ENCODE data around the gene CSTA. TPM values are rescaled to one million over a fixed set of nuclear protein-coding genes. Genes with fewer than 3 reads are reported as not detected.
A peak's percentile ranks its signal among the peaks of the same experiment; 100 is the strongest.

Gene CSTA
- total and polyA plus RNA-seq, 3 donors from 2014 or later = 1.2 to 2.8 TPM; not detected in 1

DNA sequence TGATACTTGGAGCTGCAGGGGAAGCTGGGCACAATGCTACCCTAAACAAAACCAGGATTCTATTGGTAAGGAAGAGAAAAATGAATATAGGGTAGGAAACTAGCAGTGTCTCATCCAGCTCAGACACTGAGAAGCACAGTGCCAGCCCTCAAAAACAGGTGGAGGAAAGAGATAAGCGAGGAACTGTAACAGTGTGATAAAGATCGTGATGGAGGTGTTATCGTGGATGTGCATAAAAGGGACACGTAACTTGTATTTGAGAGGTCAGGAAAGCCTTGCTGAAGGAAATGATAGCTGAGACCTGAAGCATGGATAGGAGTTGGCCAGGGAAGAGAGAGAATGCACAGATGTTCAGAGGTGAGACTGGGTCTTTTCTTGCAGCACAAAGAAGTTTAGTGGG lies 30.6 kb downstream of the CSTA start:
- WGBS, 2 donors = 62 to 67% methylated on average over 4 of the region's 4 CpGs
- no peaks in the 10 kb centered on the region for H3K36me3 ChIP-seq (ENCODE audit: low read depth, missing control alignments)
- H3K4me3 ChIP-seq = no peak overlapping the region
- no peak for DNase-seq
- no peaks in the 10 kb centered on the region for H3K27me3 ChIP-seq
- intact Hi-C loops (cut with DNase I; ENCODE audit: low total_unique reads) = no loop called here
- H3K4me1 ChIP-seq = no peaks in the 10 kb centered on the region
- no peak overlapping the region for H3K27ac ChIP-seq
- TF ChIP-seq, protein P1, sequence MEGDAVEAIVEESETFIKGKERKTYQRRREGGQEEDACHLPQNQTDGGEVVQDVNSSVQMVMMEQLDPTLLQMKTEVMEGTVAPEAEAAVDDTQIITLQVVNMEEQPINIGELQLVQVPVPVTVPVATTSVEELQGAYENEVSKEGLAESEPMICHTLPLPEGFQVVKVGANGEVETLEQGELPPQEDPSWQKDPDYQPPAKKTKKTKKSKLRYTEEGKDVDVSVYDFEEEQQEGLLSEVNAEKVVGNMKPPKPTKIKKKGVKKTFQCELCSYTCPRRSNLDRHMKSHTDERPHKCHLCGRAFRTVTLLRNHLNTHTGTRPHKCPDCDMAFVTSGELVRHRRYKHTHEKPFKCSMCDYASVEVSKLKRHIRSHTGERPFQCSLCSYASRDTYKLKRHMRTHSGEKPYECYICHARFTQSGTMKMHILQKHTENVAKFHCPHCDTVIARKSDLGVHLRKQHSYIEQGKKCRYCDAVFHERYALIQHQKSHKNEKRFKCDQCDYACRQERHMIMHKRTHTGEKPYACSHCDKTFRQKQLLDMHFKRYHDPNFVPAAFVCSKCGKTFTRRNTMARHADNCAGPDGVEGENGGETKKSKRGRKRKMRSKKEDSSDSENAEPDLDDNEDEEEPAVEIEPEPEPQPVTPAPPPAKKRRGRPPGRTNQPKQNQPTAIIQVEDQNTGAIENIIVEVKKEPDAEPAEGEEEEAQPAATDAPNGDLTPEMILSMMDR (IDR thresholded peaks at IDR 0.05) = no peak
- no peak for TF ChIP-seq POLR2A (IDR thresholded peaks at IDR 0.05)
- H3K9me3 ChIP-seq = no peaks in the 10 kb centered on the region

DNA sequence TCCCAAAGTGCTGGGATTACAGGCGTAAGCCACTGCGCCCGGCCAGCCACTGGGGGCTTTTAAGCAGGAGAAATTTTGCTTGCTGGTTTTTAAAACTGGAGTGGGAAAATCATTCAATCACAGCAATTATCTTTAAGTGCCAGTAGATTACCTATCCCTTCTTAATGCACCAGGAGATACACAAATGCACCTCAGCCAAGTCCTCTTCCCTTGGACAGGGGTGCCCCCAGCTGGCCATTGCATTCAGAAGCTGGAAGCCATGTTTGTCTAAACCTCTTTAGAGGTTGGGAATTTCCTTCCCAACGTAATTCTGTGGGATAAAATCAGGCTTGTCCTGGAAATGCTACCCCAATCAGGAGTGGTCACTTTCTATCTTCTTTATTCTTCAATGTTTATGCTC lies 31.4 kb downstream of the CSTA start:
- no peaks in the 10 kb centered on the region for H3K36me3 ChIP-seq (ENCODE audit: low read depth, missing control alignments)
- H3K27ac ChIP-seq = no peak overlapping the region
- TF ChIP-seq, protein P1 (IDR thresholded peaks at IDR 0.05) = no peak
- no peak for TF ChIP-seq POLR2A (IDR thresholded peaks at IDR 0.05)
- DNase-seq = peak; percentile 31
- H3K4me1 ChIP-seq = no peaks in the 10 kb centered on the region
- 75 to 81% methylated on average over 4 of the region's 4 CpGs for WGBS, 2 donors
- no peaks in the 10 kb centered on the region for H3K9me3 ChIP-seq
- intact Hi-C loops (cut with DNase I; ENCODE audit: low total_unique reads) = no loop called here
- H3K27me3 ChIP-seq = no peaks in the 10 kb centered on the region
- H3K4me3 ChIP-seq = no peak overlapping the region

DNA sequence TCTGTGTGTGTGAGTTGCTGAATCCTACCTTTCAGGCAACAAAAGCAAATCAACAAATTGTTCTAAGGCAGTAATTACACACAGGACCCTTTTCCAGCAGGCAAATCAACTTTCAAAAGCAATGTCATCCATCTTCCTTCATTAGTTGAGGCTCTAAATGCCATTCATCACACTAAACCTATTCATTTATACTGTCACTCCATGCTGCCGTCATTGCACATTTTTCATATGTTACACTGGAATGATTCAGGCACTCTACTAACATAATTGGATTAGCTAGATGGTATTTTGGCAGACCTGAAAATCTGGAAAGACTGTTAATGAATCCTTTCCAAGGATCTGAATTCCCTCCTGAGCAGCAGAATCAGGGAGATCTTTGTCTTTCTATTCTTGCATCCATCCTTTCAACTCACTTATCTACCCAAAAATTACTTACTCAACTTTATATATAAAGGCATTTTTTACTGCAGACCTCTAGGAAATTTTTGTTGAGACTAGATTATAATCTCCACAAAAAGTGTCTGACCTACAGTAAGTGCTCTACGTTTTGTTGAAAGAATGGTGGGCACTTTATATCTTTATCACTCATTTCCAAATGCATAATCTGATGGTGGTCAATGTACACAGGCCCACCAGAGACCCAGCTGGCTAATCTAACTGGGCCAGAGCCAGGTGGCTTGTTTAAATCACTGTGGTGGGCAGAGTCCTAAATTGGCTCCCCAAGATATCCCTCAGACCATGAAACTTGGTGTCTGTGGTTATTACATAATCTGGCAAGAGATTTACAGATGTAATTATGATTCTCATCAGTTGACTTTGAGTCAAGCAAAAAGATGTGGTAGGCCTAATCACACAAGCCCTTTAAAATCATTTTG lies 33.0 kb downstream of the CSTA start:
- H3K4me3 ChIP-seq = no peak overlapping the region
- intact Hi-C loops (cut with DNase I; ENCODE audit: low total_unique reads) = no loop called here
- no peaks in the 10 kb centered on the region for H3K36me3 ChIP-seq (ENCODE audit: low read depth, missing control alignments)
- no peaks in the 10 kb centered on the region for H3K4me1 ChIP-seq
- no peak for TF ChIP-seq POLR2A (IDR thresholded peaks at IDR 0.05)
- TF ChIP-seq, protein P1 (IDR thresholded peaks at IDR 0.05) = no peak
- no peak for DNase-seq
- no peak overlapping the region for H3K27ac ChIP-seq
- no peaks in the 10 kb centered on the region for H3K27me3 ChIP-seq
- WGBS, 2 donors = 75 to 86% methylated on average over 2 of the region's 2 CpGs
- H3K9me3 ChIP-seq = no peaks in the 10 kb centered on the region

DNA sequence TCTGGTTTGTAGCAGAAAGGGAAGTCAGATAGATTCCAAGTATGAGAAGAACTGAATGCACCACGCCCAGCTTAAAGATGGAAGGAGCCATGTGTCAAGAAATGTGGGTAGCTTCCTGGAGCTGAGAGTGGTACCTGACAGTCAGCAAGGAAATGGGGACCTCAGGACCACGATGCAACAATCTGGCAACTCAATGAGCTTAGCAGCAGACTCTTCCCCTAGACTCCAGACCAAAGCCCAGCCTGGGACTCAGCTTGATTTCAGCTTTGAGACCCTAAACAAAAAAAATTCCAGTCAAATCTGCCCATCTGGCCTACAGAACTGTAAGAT lies 33.6 kb downstream of the CSTA start:
- DNase-seq = no peak
- Histone ChIP-seq H3K4me3 (no peak overlapping the region), H3K36me3 (ENCODE audit: low read depth, missing control alignments) (no peaks in the 10 kb centered on the region), H3K4me1 (no peaks in the 10 kb centered on the region), H3K9me3 (no peaks in the 10 kb centered on the region), H3K27ac (no peak overlapping the region), H3K27me3 (no peaks in the 10 kb centered on the region)
- WGBS, 2 donors = 93 to 95% methylated on average over 2 of the region's 2 CpGs
- intact Hi-C loops (cut with DNase I; ENCODE audit: low total_unique reads) = no loop called here
- TF ChIP-seq POLR2A (IDR thresholded peaks at IDR 0.05) = no peak
- TF ChIP-seq, protein P1 (IDR thresholded peaks at IDR 0.05) = no peak

DNA sequence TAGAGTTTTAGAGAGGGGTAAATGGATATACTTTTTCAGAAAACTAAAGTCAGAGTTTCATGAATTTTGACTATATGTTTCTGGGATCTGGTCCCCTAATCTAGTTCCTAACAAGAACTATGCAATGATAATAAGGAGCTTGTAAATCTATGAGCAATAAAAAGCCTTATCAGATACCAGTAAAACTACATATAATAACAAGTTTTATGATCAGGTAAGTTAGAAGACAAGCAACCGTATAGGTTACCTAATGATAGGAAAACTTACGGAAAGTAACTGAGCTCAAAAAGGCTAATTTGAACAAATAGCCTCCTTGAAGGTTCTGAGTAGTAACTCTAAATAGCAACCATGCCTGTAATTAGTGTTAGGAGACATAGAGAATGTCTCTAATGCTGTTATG lies 37.0 kb downstream of the CSTA start:
- Histone ChIP-seq H3K4me1 (no peaks in the 10 kb centered on the region), H3K27me3 (no peaks in the 10 kb centered on the region), H3K4me3 (no peak overlapping the region), H3K9me3 (no peaks in the 10 kb centered on the region), H3K36me3 (ENCODE audit: low read depth, missing control alignments) (no peaks in the 10 kb centered on the region), H3K27ac (no peak overlapping the region)
- no peak for DNase-seq
- intact Hi-C loops (cut with DNase I; ENCODE audit: low total_unique reads) = no loop called here
- 89 to 91% methylated on average over 2 of the region's 2 CpGs for WGBS, 2 donors
- TF ChIP-seq POLR2A (IDR thresholded peaks at IDR 0.05) = no peak
- TF ChIP-seq, protein P1 (IDR thresholded peaks at IDR 0.05) = no peak

Data from testis (tissue), 3 donors.